Sciatic nerve (tissue), 2 donors: Measurements from ENCODE around the gene BSND. TPM values are rescaled to one million over a fixed set of nuclear protein-coding genes. Genes with fewer than 3 reads are reported as not detected.
A peak's percentile ranks its signal among the peaks of the same experiment; 100 is the strongest.

Source experiments
- ATAC-seq: fragments of 200-7000 bp; cut with Tn5 transposase; one replicate; pipeline ENCODE4 v1.9.1; 2020; ENCODE audit warnings: mild to moderate bottlenecking, moderate library complexity
- DNase-seq: peaks from one replicate; pipeline ENCODE4 v3.0.0-alpha.2; 2020; ENCODE audit warnings: low spot score
- intact Hi-C: fragments of 100-400 bp; cut with DNase I; formaldehyde crosslinking; loops from one replicate; pipeline ENCODE4 v1.14.2; 2022
- total RNA-seq: library from RNA; stranded (reverse); fragmentation: NEBNext Ultra II Directional; extraction: Animal tissue kit (Norgen Biotek cat#: 25700); gene quantifications from one replicate; pipeline ENCODE4 v1.2.1, GENCODE V29; 2021
- donor health status: DM: no; HTN: no; CAD: no.
- donor health status: DM: no; HTN: no; CAD: no.

BSND gene
- total RNA-seq, 1 donor from 2014 or later = not detected

- no peak for DNase-seq
- no peak for ATAC-seq
- intact Hi-C loops = no loop called here
Measured at GRCh38 chr1:54989473-54989872, 9.3 kb upstream of the BSND start.

GRCh38 chr1:54989968-54990810, 8.5 kb upstream of the BSND start:
- DNase-seq (no peak), ATAC-seq (no peak)
- intact Hi-C loops = loop anchor here (10.0 kb wide), 1 partner anchor 45 kb away; no protein-coding TSS in a partner anchor

GRCh38 chr1:54990916-54991315, 7.8 kb upstream of the BSND start:
- no peak for ATAC-seq
- no peak for DNase-seq
- intact Hi-C loops = loop anchor here (10.0 kb wide), 1 partner anchor 46 kb away; no protein-coding TSS in a partner anchor

GRCh38 chr1:54991939-54992338, 6.8 kb upstream of the BSND start:
- intact Hi-C loops = loop anchor here (10.0 kb wide), 1 partner anchor 47 kb away; no protein-coding TSS in a partner anchor
- ATAC-seq (no peak), DNase-seq (no peak)

- ATAC-seq = no peak
- no peak for DNase-seq
- intact Hi-C loops = loop anchor here (10.0 kb wide), 1 partner anchor 48 kb away; no protein-coding TSS in a partner anchor
Measured at GRCh38 chr1:54993140-54993539, 5.6 kb upstream of the BSND start.

GRCh38 chr1:54994355-54994990, 4.3 kb upstream of the BSND start:
- DNase-seq (no peak), ATAC-seq (no peak)
- intact Hi-C loops = loop anchor here (10.0 kb wide), 1 partner anchor 50 kb away; no protein-coding TSS in a partner anchor

- intact Hi-C loops = loop anchor here (10.0 kb wide), 1 partner anchor 50 kb away; no protein-coding TSS in a partner anchor
- ATAC-seq (no peak), DNase-seq (no peak)
Measured at GRCh38 chr1:54995013-54995760, 3.5 kb upstream of the BSND start.

- no peak for ATAC-seq
- intact Hi-C loops = loop anchor here (10.0 kb wide), 1 partner anchor 51 kb away; no protein-coding TSS in a partner anchor
- no peak for DNase-seq
Measured at GRCh38 chr1:54995835-54996234, 2.9 kb upstream of the BSND start.

- DNase-seq = peak; percentile 85
- ATAC-seq = peak; percentile 88
- intact Hi-C loops = loop anchor here (10.0 kb wide), 1 partner anchor 52 kb away; no protein-coding TSS in a partner anchor
Measured at GRCh38 chr1:54996359-54996868, 2.3 kb upstream of the BSND start.

GRCh38 chr1:54996869-54997710, 1.6 kb upstream of the BSND start:
- DNase-seq (no peak), ATAC-seq (no peak)
- intact Hi-C loops = loop anchor here (10.0 kb wide), 1 partner anchor 52 kb away; no protein-coding TSS in a partner anchor

GRCh38 chr1:54997711-54997986, 1.1 kb upstream of the BSND start:
- DNase-seq (no peak), ATAC-seq (no peak)
- intact Hi-C loops = loop anchor here (10.0 kb wide), 1 partner anchor 53 kb away; no protein-coding TSS in a partner anchor

- ATAC-seq = no peak
- DNase-seq = no peak
- intact Hi-C loops = loop anchor here (10.0 kb wide), 1 partner anchor 53 kb away; no protein-coding TSS in a partner anchor
Measured at GRCh38 chr1:54998100-54998499, 633 bp upstream of the BSND start.

GRCh38 chr1:55000110-55001085, 1.7 kb downstream of the BSND start:
- ATAC-seq = no peak
- intact Hi-C loops = no loop called here
- no peak for DNase-seq

GRCh38 chr1:55001311-55001710, 2.6 kb downstream of the BSND start:
- intact Hi-C loops = no loop called here
- DNase-seq (no peak), ATAC-seq (no peak)

- no peak for ATAC-seq
- no peak for DNase-seq
- intact Hi-C loops = no loop called here
Measured at GRCh38 chr1:55002686-55003085, 4.0 kb downstream of the BSND start.

GRCh38 chr1:55005351-55006140, 6.8 kb downstream of the BSND start:
- ATAC-seq = no peak
- no peak for DNase-seq
- intact Hi-C loops = no loop called here
